Gastroesophageal sphincter (tissue), 4 donors: ENCODE data around the gene PXMP2. TPM values are rescaled to one million over a fixed set of nuclear protein-coding genes. Genes with fewer than 3 reads are reported as not detected.

Experiments
- ATAC-seq: fragments of 150-250 bp; one replicate; pipeline ENCODE4 v1.9.1; 2016; ENCODE audit warnings: mild to moderate bottlenecking, moderate library complexity
- H3K27ac ChIP-seq, 4 donors: fragments of 200-600 bp; sonication (generic) in 3 of 4; 1 replicate in 3 of 4; 2 replicates in 1 of 4; pipeline ENCODE4 v1.5.1; 2016 to 2019
- H3K27me3 ChIP-seq: fragments of 200-600 bp; sonication (generic); one replicate; pipeline ENCODE4 v1.5.1; 2019
- H3K36me3 ChIP-seq, 2 donors: fragments of 200-600 bp; sonication (generic); one replicate each; pipeline ENCODE4 v1.5.1; 2019; ENCODE audit warnings: control low read depth in 1 of 2
- H3K4me1 ChIP-seq, 3 donors: fragments of 200-600 bp; sonication (generic); 1 replicate in 2 of 3; 2 replicates in 1 of 3; pipeline ENCODE4 v1.5.1; 2016 to 2019; ENCODE audit warnings: control low read depth in 2 of 3
- H3K4me3 ChIP-seq, 2 donors: fragments of 200-600 bp; sonication (generic); one replicate each; pipeline ENCODE4 v1.5.1; 2019; ENCODE audit warnings: mild to moderate bottlenecking in 1 of 2, moderate library complexity in 1 of 2
- H3K9me3 ChIP-seq, 3 donors: fragments of 200-600 bp; sonication (generic); one replicate each; pipeline ENCODE4 v1.5.1; 2017 to 2019; ENCODE audit warnings: control low read depth in 2 of 3
- EP300 ChIP-seq: sonication (generic); formaldehyde crosslinking; IDR thresholded peaks from one replicate; pipeline ENCODE4 v1.6.1; 2017; ENCODE audit warnings: antibody characterized with exemption, mild to moderate bottlenecking
- POLR2A ChIP-seq, 2 donors: fragments of 450-650 bp; IDR thresholded peaks; one replicate each; pipeline ENCODE4 v1.6.1; 2017; ENCODE audit warnings: antibody characterized with exemption in 2 of 2, mild to moderate bottlenecking in 2 of 2, moderate library complexity in 1 of 2
- POLR2AphosphoS5 ChIP-seq: sonication (generic); formaldehyde crosslinking; IDR thresholded peaks from one replicate; pipeline ENCODE4 v1.6.1; 2017; ENCODE audit warnings: antibody characterized with exemption
- WGBS, 2 donors: methylation state at CpG; one replicate each; pipeline ENCODE4 v1.1.5; 2018; ENCODE audit warnings: low coverage in 1 of 2; 5-methylcytosine and 5-hydroxymethylcytosine counted together
- total RNA-seq, 4 donors: library from RNA; depleted of rRNA; stranded (reverse); fragments of >200 nt; gene quantifications; one replicate each; pipeline ENCODE4 v1.1.0, GENCODE V29; 2016
- TF ChIP-seq, protein P1 (sequence below), 4 experiments: fragments of 200-600 bp in 2 of 4; fragments of 450-650 bp in 2 of 4; sonication (generic) in 1 of 4; IDR thresholded peaks; one replicate each; pipeline ENCODE4 v1.5.1; 2017 to 2019; ENCODE audit warnings: antibody characterized with exemption in 4 of 4, mild to moderate bottlenecking in 2 of 4, moderate library complexity in 2 of 4

PXMP2 gene
- total RNA-seq, 4 donors from 2014 or later = 31.9 to 68.8 (median 55.4) TPM

DNA sequence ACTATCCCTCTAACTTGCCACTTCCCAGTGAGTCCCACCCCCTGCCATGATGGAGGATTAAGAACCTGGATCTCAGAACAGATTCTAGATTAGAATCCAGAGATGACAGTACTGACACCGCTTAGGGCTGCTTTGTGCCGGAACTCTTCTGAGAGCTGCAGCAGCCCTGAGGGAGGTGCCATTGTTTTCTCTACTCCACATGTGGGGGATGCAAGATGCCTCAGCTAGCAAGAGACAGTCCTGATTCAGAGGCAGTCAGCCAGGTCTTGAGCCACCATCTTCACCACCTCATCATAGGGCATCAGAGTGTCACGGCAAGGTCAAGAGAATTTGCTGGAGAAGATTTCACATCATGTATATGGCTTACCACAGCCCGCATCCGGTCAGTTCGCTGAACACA is 19.9 kb downstream of the PXMP2 start:
- Histone ChIP-seq H3K9me3 (no peaks in the 10 kb centered on the region), H3K36me3 (peaks cover 0 to 33% of the 10 kb centered on the region in 2 donors), H3K4me1 (peaks cover 0 to 22% (median 10%) of the 10 kb centered on the region in 3 donors), H3K27ac (no peak overlapping the region), H3K27me3 (no peaks in the 10 kb centered on the region), H3K4me3 (no peak overlapping the region)
- WGBS, 2 donors = 96 to 100% methylated on average over 3 to 6 of the region's 6 CpGs
- no peak for ATAC-seq
- TF ChIP-seq EP300 = no peak
- TF ChIP-seq, protein P1, sequence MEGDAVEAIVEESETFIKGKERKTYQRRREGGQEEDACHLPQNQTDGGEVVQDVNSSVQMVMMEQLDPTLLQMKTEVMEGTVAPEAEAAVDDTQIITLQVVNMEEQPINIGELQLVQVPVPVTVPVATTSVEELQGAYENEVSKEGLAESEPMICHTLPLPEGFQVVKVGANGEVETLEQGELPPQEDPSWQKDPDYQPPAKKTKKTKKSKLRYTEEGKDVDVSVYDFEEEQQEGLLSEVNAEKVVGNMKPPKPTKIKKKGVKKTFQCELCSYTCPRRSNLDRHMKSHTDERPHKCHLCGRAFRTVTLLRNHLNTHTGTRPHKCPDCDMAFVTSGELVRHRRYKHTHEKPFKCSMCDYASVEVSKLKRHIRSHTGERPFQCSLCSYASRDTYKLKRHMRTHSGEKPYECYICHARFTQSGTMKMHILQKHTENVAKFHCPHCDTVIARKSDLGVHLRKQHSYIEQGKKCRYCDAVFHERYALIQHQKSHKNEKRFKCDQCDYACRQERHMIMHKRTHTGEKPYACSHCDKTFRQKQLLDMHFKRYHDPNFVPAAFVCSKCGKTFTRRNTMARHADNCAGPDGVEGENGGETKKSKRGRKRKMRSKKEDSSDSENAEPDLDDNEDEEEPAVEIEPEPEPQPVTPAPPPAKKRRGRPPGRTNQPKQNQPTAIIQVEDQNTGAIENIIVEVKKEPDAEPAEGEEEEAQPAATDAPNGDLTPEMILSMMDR (IDR thresholded peaks at IDR 0.05) = no peak
- no peak for TF ChIP-seq POLR2AphosphoS5
- TF ChIP-seq POLR2A (IDR thresholded peaks at IDR 0.05) = no peak

GRCh38 chr12:132708150-132708549 is 20.8 kb downstream of the PXMP2 start:
- no peak for TF ChIP-seq EP300
- TF ChIP-seq, protein P1 (IDR thresholded peaks at IDR 0.05) = no peak
- no peak for TF ChIP-seq POLR2AphosphoS5
- TF ChIP-seq POLR2A (IDR thresholded peaks at IDR 0.05) = no peak
- Histone ChIP-seq H3K4me3 (no peak overlapping the region), H3K36me3 (peaks cover 0 to 24% of the 10 kb centered on the region in 2 donors), H3K9me3 (no peaks in the 10 kb centered on the region), H3K4me1 (peaks cover 0 to 31% (median 10%) of the 10 kb centered on the region in 3 donors), H3K27me3 (no peaks in the 10 kb centered on the region), H3K27ac (no peak overlapping the region)
- ATAC-seq = no peak
- WGBS, 2 donors = 80% methylated on average over 2 of the region's 2 CpGs; no CpG with 5 or more reads in 1 of the 2 donors

GRCh38 chr12:132710043-132710404 is 22.6 kb downstream of the PXMP2 start:
- TF ChIP-seq, protein P1 (IDR thresholded peaks at IDR 0.05) = no peak
- TF ChIP-seq POLR2AphosphoS5 (no peak), POLR2A (IDR thresholded peaks at IDR 0.05) (no peak), EP300 (no peak)
- Histone ChIP-seq H3K27me3 (no peaks in the 10 kb centered on the region), H3K36me3 (peaks cover 0 to 14% of the 10 kb centered on the region in 2 donors), H3K4me3 (peak overlapping the region; percentile 88 to 90), H3K27ac (peak overlapping the region in 3 of 4 donors; percentile 78 to 89 (median 85)), H3K4me1 (peaks cover 0 to 36% (median 10%) of the 10 kb centered on the region in 3 donors), H3K9me3 (no peaks in the 10 kb centered on the region)
- 0% methylated on average over 4 to 6 of the region's 26 CpGs for WGBS, 2 donors
- peak; percentile 29 for ATAC-seq

DNA sequence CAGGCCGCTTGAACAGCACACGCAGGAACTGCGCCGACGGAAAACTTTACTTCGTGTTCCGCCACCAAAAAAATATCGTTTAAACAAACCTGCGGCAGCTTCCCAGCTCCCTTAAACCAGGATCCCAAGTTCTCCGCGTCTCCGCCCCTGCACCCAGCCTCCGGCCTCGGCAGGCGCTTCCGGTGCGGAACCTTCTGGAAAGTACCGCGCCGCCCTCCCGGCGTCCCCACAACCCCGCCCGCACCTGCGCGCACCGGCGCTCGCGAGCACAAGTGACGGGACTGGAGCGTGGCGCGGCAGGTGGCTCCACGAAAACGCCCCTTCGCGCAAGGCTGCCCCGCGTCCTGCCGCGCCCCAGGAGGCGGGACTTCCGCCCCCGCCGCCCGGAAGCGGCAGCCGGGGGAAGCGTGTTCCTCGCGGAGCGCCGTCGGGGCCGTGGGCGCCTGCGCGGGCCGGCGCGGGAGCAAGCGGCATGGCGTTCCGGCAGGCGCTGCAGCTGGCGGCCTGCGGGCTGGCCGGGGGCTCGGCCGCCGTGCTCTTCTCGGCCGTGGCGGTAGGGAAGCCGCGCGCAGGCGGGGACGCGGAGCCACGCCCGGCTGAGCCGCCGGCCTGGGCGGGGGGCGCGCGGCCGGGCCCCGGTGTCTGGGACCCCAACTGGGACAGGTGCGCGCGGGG is 23.2 kb downstream of the PXMP2 start, which contains the start of gene PGAM5:
Gene PGAM5, plus strand, starts transcription at position 438 of the 675 bp plus-strand sequence. Its CDS starts 35 bp downstream, at position 473.
- peak; percentile 94 for ATAC-seq
- WGBS, 2 donors = 0% methylated on average over 4 of the region's 94 CpGs; no CpG with 5 or more reads in 1 of the 2 donors

More for the DNA sequence above, 23.2 kb downstream of the PXMP2 start, which contains the start of gene PGAM5:
- Histone ChIP-seq H3K27ac (peak within 1 kb of the TSS in 3 of 4 donors; percentile 78 to 89 (median 85)), H3K36me3 (peaks cover 0 to 19% of the 10 kb centered on the region in 2 donors), H3K4me3 (peak within 1 kb of the TSS; percentile 88 to 90), H3K27me3 (no peaks in the 10 kb centered on the region), H3K9me3 (no peaks in the 10 kb centered on the region), H3K4me1 (peaks cover 0 to 36% (median 10%) of the 10 kb centered on the region in 3 donors)
- TF ChIP-seq POLR2A (IDR thresholded peaks at IDR 0.05) (peak; percentile 65 to 77), EP300 (no peak), POLR2AphosphoS5 (peak; percentile 63)
- TF ChIP-seq, protein P1 (IDR thresholded peaks at IDR 0.05) = peak in 1 of 4 experiments; percentile 10
